K562 (cell line): Measurements from ENCODE around the gene LIPH. TPM values are rescaled to one million over a fixed set of nuclear protein-coding genes. Genes with fewer than 3 reads are reported as not detected.
A peak's percentile ranks its signal among the peaks of the same experiment; 100 is the strongest.

Source experiments
- ATAC-seq: fragments of 200-7000 bp; cut with Tn5 transposase; 3 replicates; pipeline ENCODE4 v1.9.1; 2020; ENCODE audit warnings: moderate library complexity
- BruUV-seq: library from RNA; stranded (reverse); fragments of 400-500 nt; replicated peaks from 2 replicates; lab custom pipeline; 2021; lab: Mats Ljungman, UMichigan
- CTCF ChIA-PET: fragments of 300-600 bp; formaldehyde crosslinking; extraction: SDS; loops from one replicate; lab custom pipeline; 2021; ENCODE audit warnings: low intra/inter-chr PET ratio; lab: Yijun Ruan, JAX
- POLR2A ChIA-PET: fragments of 300-600, 350-650 bp; sonication (Branson Sonifier 250); formaldehyde crosslinking; extraction: SDS; loops from one replicate; lab custom pipeline; 2021; ENCODE audit warnings: antibody characterized with exemption, inconsistent platforms; lab: Yijun Ruan, JAX
- DNase-seq, 4 experiments: peaks; one replicate each; pipeline versions ENCODE4 v3.0.0 to v3.0.0-alpha.2; 2011 to 2018; ENCODE audit warnings: low spot score in 3 of 4, mixed read lengths in 3 of 4; ENCODE audit errors: extremely low read depth in 1 of 4
- FAIRE-seq: peaks from 2 replicates; lab custom pipeline; 2011; peaks lifted over from hg19 to GRCh38; lab: Jason Lieb, UNC
- H2AFZ ChIP-seq: 2 replicates; pipeline ENCODE4 v1.6.0; 2011; ENCODE audit warnings: low read depth, low read length, control low read depth, inconsistent platforms
- H3K27ac ChIP-seq: fragments of 200-600 bp; 3 replicates; pipeline ENCODE4 v1.8.0; 2011; ENCODE audit warnings: low read depth, mild to moderate bottlenecking, control low read depth, inconsistent platforms, low read length, moderate library complexity, mixed read lengths; ENCODE audit errors: extremely low read depth
- H3K27me3 ChIP-seq, 2 experiments: fragments of 300-600 bp in 1 of 2; 2 replicates in 1 of 2; 3 replicates in 1 of 2; pipeline versions ENCODE4 v1.6.0 to v1.8.0; 2011; ENCODE audit warnings: inconsistent platforms in 2 of 2, low read length in 2 of 2, mild to moderate bottlenecking in 1 of 2, mixed read lengths in 1 of 2, moderate library complexity in 1 of 2; ENCODE audit not compliant: control insufficient read depth in 2 of 2, insufficient read depth in 2 of 2
- H3K36me3 ChIP-seq: fragments of 300-600 bp; 3 replicates; pipeline ENCODE4 v1.8.0; 2011; ENCODE audit warnings: mild to moderate bottlenecking, low read length, inconsistent platforms; ENCODE audit not compliant: control insufficient read depth, insufficient read depth
- H3K4me1 ChIP-seq, 2 experiments: fragments of 200-600 bp in 1 of 2; replicated peaks in 1 of 2; 2 replicates in 1 of 2; 3 replicates in 1 of 2; pipeline versions ENCODE4 v1.5.1 to v1.8.0; 2011; ENCODE audit warnings: inconsistent platforms in 2 of 2, low read length in 2 of 2, mild to moderate bottlenecking in 1 of 2, mixed read lengths in 1 of 2, moderate library complexity in 1 of 2; ENCODE audit not compliant: control insufficient read depth in 2 of 2, insufficient read depth in 2 of 2
- H3K4me2 ChIP-seq: 2 replicates; pipeline ENCODE4 v1.6.1; 2011; ENCODE audit warnings: low read length, control low read depth, inconsistent platforms, mixed read lengths; ENCODE audit not compliant: insufficient read depth
- H3K4me3 ChIP-seq: fragments of 200-600 bp; sonication (generic), shearing (Covaris generic); 2 replicates; pipeline ENCODE4 v1.5.1; 2016; ENCODE audit warnings: control low read depth, inconsistent platforms
- H3K79me2 ChIP-seq: fragments of 200-600 bp; 3 replicates; pipeline ENCODE4 v1.8.0; 2011; ENCODE audit warnings: low read length, inconsistent platforms; ENCODE audit not compliant: control insufficient read depth, insufficient read depth
- H3K9ac ChIP-seq, 2 experiments: 2 replicates each; pipeline versions ENCODE4 v1.6.0 to v1.6.1; 2011; ENCODE audit warnings: low read depth in 2 of 2, low read length in 2 of 2, control low read depth in 1 of 2, inconsistent platforms in 1 of 2, mild to moderate bottlenecking in 1 of 2, mixed read lengths in 1 of 2; ENCODE audit not compliant: insufficient read depth in 1 of 2
- H3K9me1 ChIP-seq: one replicate; pipeline ENCODE4 v1.6.0; 2011; ENCODE audit warnings: inconsistent platforms, mild to moderate bottlenecking, low read length, moderate library complexity; ENCODE audit not compliant: control insufficient read depth, insufficient read depth
- H3K9me3 ChIP-seq: replicated peaks from 2 replicates; pipeline ENCODE4 v1.5.1; 2011; ENCODE audit warnings: low read depth, low read length, inconsistent platforms; ENCODE audit not compliant: control insufficient read depth, insufficient read depth
- H4K20me1 ChIP-seq: replicated peaks from 2 replicates; pipeline ENCODE4 v1.6.1; 2011; ENCODE audit warnings: low read length, inconsistent platforms, mixed read lengths; ENCODE audit not compliant: control insufficient read depth, insufficient read depth
- FOXM1 ChIP-seq, 2 experiments: fragments of 450-650 bp in 1 of 2; sonication (generic) in 1 of 2; formaldehyde crosslinking in 1 of 2; IDR thresholded peaks; 2 replicates each; pipeline versions ENCODE4 v1.6.1 to v1.9.0; 2017 to 2022; ENCODE audit warnings: low read depth in 2 of 2, mild to moderate bottlenecking in 2 of 2, missing genetic modification reagents in 1 of 2, moderate library complexity in 1 of 2
- MED1 ChIP-seq: sonication (generic); formaldehyde crosslinking; IDR thresholded peaks from 2 replicates; pipeline ENCODE4 v1.8.1; 2023; ENCODE audit warnings: missing genetic modification reagents, borderline replicate concordance
- NKRF ChIP-seq: fragments of 450-650 bp; IDR thresholded peaks from 2 replicates; pipeline ENCODE4 v1.6.1; 2016; ENCODE audit warnings: borderline replicate concordance
- PHF8 ChIP-seq: fragments of 200-600 bp; sonication (generic); IDR thresholded peaks from 2 replicates; pipeline ENCODE4 v1.6.1; 2012; ENCODE audit warnings: mixed run types, mild to moderate bottlenecking, inconsistent platforms, low read length, moderate library complexity, borderline replicate concordance
- PML ChIP-seq: IDR thresholded peaks from 2 replicates; pipeline ENCODE4 v1.6.1; 2012; ENCODE audit warnings: low read length, inconsistent platforms
- RFX7 ChIP-seq: fragments of 250-450 bp; sonication (Bioruptor Pico); IDR thresholded peaks from 2 replicates; pipeline ENCODE4 v1.5.1; 2021; ENCODE audit warnings: mild to moderate bottlenecking
- WGBS: fragments of 100-300 bp; shearing (Covaris generic); methylation state at CpG from one replicate; pipeline ENCODE4 v1.1.6; 2016; ENCODE audit warnings: low coverage, mixed read lengths; ENCODE audit not compliant: insufficient coverage; ENCODE audit errors: missing lambda C conversion rate; 5-methylcytosine and 5-hydroxymethylcytosine counted together
- in situ Hi-C: fragments of 300-500 bp; cut with MboI; formaldehyde crosslinking; loops from 4 replicates; pipeline ENCODE4 v1.15.0; 2018; ENCODE audit warnings: inconsistent platforms, mixed read lengths
- intact Hi-C: fragments of 100-400 bp; cut with micrococcal nuclease; formaldehyde crosslinking; loops from 2 replicates; pipeline ENCODE4 v1.14.2; 2022
- polyA plus RNA-seq, 8 experiments: library from polyadenylated mRNA; depleted of rRNA in 4 of 8; stranded (reverse) in 5 of 8; unstranded in 3 of 8; fragments of >200 nt; fragmentation: Nextera tagmentation in 2 of 8; fragmentation: Illumina TruSeq in 1 of 8; extraction: Ambion mirVana in 2 of 8; extraction: Trizol in 1 of 8; gene quantifications; 2 replicates each; pipeline versions ENCODE4 v1.2.1 to v1.2.3, GENCODE V29; 2011 to 2014; ENCODE audit warnings: inconsistent platforms in 1 of 8, missing spikeins in 1 of 8
- total RNA-seq, 7 experiments: library from RNA; depleted of rRNA in 6 of 7; stranded (reverse); fragments of >200 nt in 6 of 7; fragmentation: Illumina TruSeq in 2 of 7; extraction: Trizol in 2 of 7; gene quantifications; 2 replicates each; pipeline versions ENCODE4 v1.2.1 to v1.2.3, GENCODE V29; 2011 to 2021; ENCODE audit warnings: low replicate concordance in 1 of 7
- TF ChIP-seq, protein P1 (sequence below): fragments of 250-450 bp; sonication (Bioruptor Pico); IDR thresholded peaks from 2 replicates; pipeline ENCODE4 v1.4.0; 2020; ENCODE audit warnings: mild to moderate bottlenecking, moderate library complexity

Gene LIPH
- total and polyA plus RNA-seq, 9 of the 15 experiments (the other 6 are each of a cell fraction or from before 2014, with no cell fraction given): 0.73 to 1.8 (median 1.3) TPM

DNA sequence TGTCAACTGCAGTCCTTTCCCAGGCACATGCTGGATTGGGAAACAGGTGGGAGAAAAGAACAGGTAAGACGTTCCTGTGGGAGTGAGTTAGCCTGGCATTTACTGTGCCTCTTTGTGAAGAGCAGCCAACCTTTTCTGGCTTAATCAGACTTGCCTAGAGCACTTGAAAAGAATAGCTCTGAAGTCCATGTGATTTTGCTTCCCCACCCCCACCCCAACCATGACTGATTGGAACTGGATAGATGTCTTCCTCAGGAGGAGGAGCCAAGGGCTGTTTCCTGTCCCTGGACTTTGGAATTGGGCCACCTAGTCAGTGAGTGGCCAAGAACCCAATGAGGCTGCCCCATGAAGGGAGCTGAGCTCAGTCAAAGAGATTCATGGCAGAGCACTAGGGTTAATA, 48.9 kb downstream of the LIPH start:
- no peaks in the 10 kb centered on the region for H3K9me1 ChIP-seq
- FAIRE-seq (no peak), ATAC-seq (no peak), DNase-seq (peak; percentile 39 to 53 (median 46))
- in situ Hi-C loops: no loop called here
- H4K20me1 ChIP-seq: no peaks in the 10 kb centered on the region
- peak overlapping the region in 1 of 2 experiments; percentile 23; a peak in 1 of 4 replicates for H3K9ac ChIP-seq
- ChIA-PET POLR2A (interaction anchor here (1.0 kb wide), 2 partner anchors 11 to 15 kb away, joined by 4 read pairs; no protein-coding TSS in a partner anchor), CTCF (no interaction called here)
- peaks cover 22 to 23% of the 10 kb centered on the region in 2 experiments for H3K4me1 ChIP-seq
- peak overlapping the region; percentile 0; the same call in 1 of the 2 replicates for H3K4me2 ChIP-seq
- H3K4me3 ChIP-seq: no peak overlapping the region
- intact Hi-C loops: no loop called here
- H3K27ac ChIP-seq: no peak overlapping the region
- no peaks in the 10 kb centered on the region for H3K9me3 ChIP-seq
- no peaks in the 10 kb centered on the region for H3K27me3 ChIP-seq
- H3K36me3 ChIP-seq: no peaks in the 10 kb centered on the region
- H3K79me2 ChIP-seq: peaks cover 3% of the 10 kb centered on the region
- 67% methylated on average over 1 of the region's 1 CpG for WGBS
- BruUV-seq: no TSS peak
- peak overlapping the region; percentile 68 for H2AFZ ChIP-seq
- TF ChIP-seq PHF8 (no peak), RFX7 (no peak), NKRF (no peak), PML (no peak), FOXM1 (IDR thresholded peaks at IDR 0.05; ENCODE audit: low read depth) (no peak), FOXM1 (CRISPR knock-in tag; IDR thresholded peaks at IDR 0.05; ENCODE audit: low read depth) (no peak), MED1 (no peak)
- TF ChIP-seq, protein P1, sequence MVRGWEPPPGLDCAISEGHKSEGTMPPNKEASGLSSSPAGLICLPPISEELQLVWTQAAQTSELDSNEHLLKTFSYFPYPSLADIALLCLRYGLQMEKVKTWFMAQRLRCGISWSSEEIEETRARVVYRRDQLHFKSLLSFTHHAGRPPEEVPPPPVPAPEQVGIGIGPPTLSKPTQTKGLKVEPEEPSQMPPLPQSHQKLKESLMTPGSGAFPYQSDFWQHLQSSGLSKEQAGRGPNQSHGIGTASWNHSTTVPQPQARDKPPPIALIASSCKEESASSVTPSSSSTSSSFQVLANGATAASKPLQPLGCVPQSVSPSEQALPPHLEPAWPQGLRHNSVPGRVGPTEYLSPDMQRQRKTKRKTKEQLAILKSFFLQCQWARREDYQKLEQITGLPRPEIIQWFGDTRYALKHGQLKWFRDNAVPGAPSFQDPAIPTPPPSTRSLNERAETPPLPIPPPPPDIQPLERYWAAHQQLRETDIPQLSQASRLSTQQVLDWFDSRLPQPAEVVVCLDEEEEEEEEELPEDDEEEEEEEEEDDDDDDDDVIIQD (CRISPR knock-in tag): no peak
